K562 (cell line): ENCODE measurements around the gene CHGA. TPM values are rescaled to one million over a fixed set of nuclear protein-coding genes. Genes with fewer than 3 reads are reported as not detected.

Source experiments
- ATAC-seq: fragments of 200-7000 bp; cut with Tn5 transposase; 3 replicates; pipeline ENCODE4 v1.9.1; 2020; ENCODE audit warnings: moderate library complexity
- BruUV-seq: library from RNA; stranded (reverse); fragments of 400-500 nt; replicated peaks from 2 replicates; lab custom pipeline; 2021; lab: Mats Ljungman, UMichigan
- CTCF ChIA-PET: fragments of 300-600 bp; formaldehyde crosslinking; extraction: SDS; loops from one replicate; lab custom pipeline; 2021; ENCODE audit warnings: low intra/inter-chr PET ratio; lab: Yijun Ruan, JAX
- POLR2A ChIA-PET: fragments of 300-600, 350-650 bp; sonication (Branson Sonifier 250); formaldehyde crosslinking; extraction: SDS; loops from one replicate; lab custom pipeline; 2021; ENCODE audit warnings: antibody characterized with exemption, inconsistent platforms; lab: Yijun Ruan, JAX
- DNase-seq, 4 experiments: peaks; one replicate each; pipeline versions ENCODE4 v3.0.0 to v3.0.0-alpha.2; 2011 to 2018; ENCODE audit warnings: low spot score in 3 of 4, mixed read lengths in 3 of 4; ENCODE audit errors: extremely low read depth in 1 of 4
- FAIRE-seq: peaks from 2 replicates; lab custom pipeline; 2011; peaks lifted over from hg19 to GRCh38; lab: Jason Lieb, UNC
- H2AFZ ChIP-seq: 2 replicates; pipeline ENCODE4 v1.6.0; 2011; ENCODE audit warnings: low read depth, low read length, control low read depth, inconsistent platforms
- H3K27ac ChIP-seq: fragments of 200-600 bp; 3 replicates; pipeline ENCODE4 v1.8.0; 2011; ENCODE audit warnings: low read depth, mild to moderate bottlenecking, control low read depth, inconsistent platforms, low read length, moderate library complexity, mixed read lengths; ENCODE audit errors: extremely low read depth
- H3K27me3 ChIP-seq, 2 experiments: fragments of 300-600 bp in 1 of 2; 2 replicates in 1 of 2; 3 replicates in 1 of 2; pipeline versions ENCODE4 v1.6.0 to v1.8.0; 2011; ENCODE audit warnings: inconsistent platforms in 2 of 2, low read length in 2 of 2, mild to moderate bottlenecking in 1 of 2, mixed read lengths in 1 of 2, moderate library complexity in 1 of 2; ENCODE audit not compliant: control insufficient read depth in 2 of 2, insufficient read depth in 2 of 2
- H3K36me3 ChIP-seq: fragments of 300-600 bp; 3 replicates; pipeline ENCODE4 v1.8.0; 2011; ENCODE audit warnings: mild to moderate bottlenecking, low read length, inconsistent platforms; ENCODE audit not compliant: control insufficient read depth, insufficient read depth
- H3K4me1 ChIP-seq, 2 experiments: fragments of 200-600 bp in 1 of 2; replicated peaks in 1 of 2; 2 replicates in 1 of 2; 3 replicates in 1 of 2; pipeline versions ENCODE4 v1.5.1 to v1.8.0; 2011; ENCODE audit warnings: inconsistent platforms in 2 of 2, low read length in 2 of 2, mild to moderate bottlenecking in 1 of 2, mixed read lengths in 1 of 2, moderate library complexity in 1 of 2; ENCODE audit not compliant: control insufficient read depth in 2 of 2, insufficient read depth in 2 of 2
- H3K4me2 ChIP-seq: 2 replicates; pipeline ENCODE4 v1.6.1; 2011; ENCODE audit warnings: low read length, control low read depth, inconsistent platforms, mixed read lengths; ENCODE audit not compliant: insufficient read depth
- H3K4me3 ChIP-seq: fragments of 200-600 bp; sonication (generic), shearing (Covaris generic); 2 replicates; pipeline ENCODE4 v1.5.1; 2016; ENCODE audit warnings: control low read depth, inconsistent platforms
- H3K79me2 ChIP-seq: fragments of 200-600 bp; 3 replicates; pipeline ENCODE4 v1.8.0; 2011; ENCODE audit warnings: low read length, inconsistent platforms; ENCODE audit not compliant: control insufficient read depth, insufficient read depth
- H3K9ac ChIP-seq, 2 experiments: 2 replicates each; pipeline versions ENCODE4 v1.6.0 to v1.6.1; 2011; ENCODE audit warnings: low read depth in 2 of 2, low read length in 2 of 2, control low read depth in 1 of 2, inconsistent platforms in 1 of 2, mild to moderate bottlenecking in 1 of 2, mixed read lengths in 1 of 2; ENCODE audit not compliant: insufficient read depth in 1 of 2
- H3K9me1 ChIP-seq: one replicate; pipeline ENCODE4 v1.6.0; 2011; ENCODE audit warnings: inconsistent platforms, mild to moderate bottlenecking, low read length, moderate library complexity; ENCODE audit not compliant: control insufficient read depth, insufficient read depth
- H3K9me3 ChIP-seq: replicated peaks from 2 replicates; pipeline ENCODE4 v1.5.1; 2011; ENCODE audit warnings: low read depth, low read length, inconsistent platforms; ENCODE audit not compliant: control insufficient read depth, insufficient read depth
- H4K20me1 ChIP-seq: replicated peaks from 2 replicates; pipeline ENCODE4 v1.6.1; 2011; ENCODE audit warnings: low read length, inconsistent platforms, mixed read lengths; ENCODE audit not compliant: control insufficient read depth, insufficient read depth
- ATF3 ChIP-seq, 2 experiments: fragments of 450-650 bp in 1 of 2; sonication (generic) in 1 of 2; formaldehyde crosslinking in 1 of 2; IDR thresholded peaks in 1 of 2; conservative IDR thresholded peaks in 1 of 2; 2 replicates each; pipeline versions ENCODE4 v1.6.1 to v1.8.1; 2016 to 2023; ENCODE audit warnings: mild to moderate bottlenecking in 2 of 2, moderate library complexity in 2 of 2, inconsistent platforms in 1 of 2, missing genetic modification reagents in 1 of 2
- BRF2 ChIP-seq: IDR thresholded peaks from 3 replicates; pipeline ENCODE4 v1.6.1; 2011; ENCODE audit warnings: borderline replicate concordance, mild to moderate bottlenecking; ENCODE audit not compliant: insufficient read length, insufficient read depth
- E2F1 ChIP-seq: sonication (generic); formaldehyde crosslinking; IDR thresholded peaks from 2 replicates; pipeline ENCODE4 v1.8.1; 2023; ENCODE audit warnings: mild to moderate bottlenecking, missing genetic modification reagents, moderate library complexity
- EZH2 ChIP-seq: IDR thresholded peaks from 2 replicates; pipeline ENCODE4 v1.6.1; 2012; ENCODE audit warnings: low read depth, mild to moderate bottlenecking, inconsistent platforms, low read length, borderline replicate concordance
- FOS ChIP-seq: IDR thresholded peaks from 3 replicates; pipeline ENCODE4 v1.6.1; 2011; ENCODE audit not compliant: insufficient read length; ENCODE audit errors: extremely low read depth
- GATAD2A ChIP-seq: fragments of 450-650 bp; IDR thresholded peaks from 2 replicates; pipeline ENCODE4 v1.6.1; 2017
- HDAC1 ChIP-seq, 2 experiments: fragments of 450-650 bp; IDR thresholded peaks; 2 replicates each; pipeline ENCODE4 v1.6.1; 2016 to 2017; ENCODE audit warnings: inconsistent platforms in 1 of 2, mild to moderate bottlenecking in 1 of 2, moderate library complexity in 1 of 2
- HNRNPLL ChIP-seq: fragments of 200-400 bp; formaldehyde crosslinking; IDR thresholded peaks from 2 replicates; pipeline ENCODE4 v1.6.1; 2017; ENCODE audit warnings: low read length, low read depth, mild to moderate bottlenecking; ENCODE audit not compliant: poor library complexity, severe bottlenecking
- ID3 ChIP-seq, 2 experiments: fragments of 250-450 bp in 1 of 2; fragments of 450-650 bp in 1 of 2; sonication (Bioruptor Pico) in 1 of 2; IDR thresholded peaks; 2 replicates each; pipeline versions ENCODE4 v1.6.1 to v1.8.0; 2016 to 2021; ENCODE audit warnings: mild to moderate bottlenecking in 2 of 2, moderate library complexity in 2 of 2, missing compliant biosample characterization in 1 of 2, missing genetic modification characterization in 1 of 2
- MCM5 ChIP-seq: fragments of 450-650 bp; IDR thresholded peaks from 2 replicates; pipeline ENCODE4 v1.6.1; 2016; ENCODE audit warnings: low read depth
- MTF1 ChIP-seq: fragments of 250-450 bp; sonication (Bioruptor Pico); IDR thresholded peaks from 2 replicates; pipeline ENCODE4 v1.9.0; 2021; ENCODE audit warnings: moderate library complexity, mild to moderate bottlenecking, inconsistent platforms, borderline replicate concordance
- NCOA6 ChIP-seq: fragments of 450-650 bp; IDR thresholded peaks from 2 replicates; pipeline ENCODE4 v1.6.1; 2017; ENCODE audit warnings: mild to moderate bottlenecking
- POLR2H ChIP-seq: IDR thresholded peaks from 2 replicates; pipeline ENCODE4 v1.6.1; 2016; ENCODE audit warnings: missing genetic modification characterization, low read depth, mild to moderate bottlenecking, control low read depth, missing compliant biosample characterization, moderate library complexity
- RBFOX2 ChIP-seq: fragments of 200-400 bp; formaldehyde crosslinking; IDR thresholded peaks from 2 replicates; pipeline ENCODE4 v1.6.1; 2017; ENCODE audit warnings: low read depth, mild to moderate bottlenecking, low read length, moderate library complexity
- SNAPC5 ChIP-seq: fragments of 250-450 bp; sonication (Bioruptor Pico); IDR thresholded peaks from 2 replicates; pipeline ENCODE4 v1.8.0; 2021; ENCODE audit warnings: moderate library complexity, mild to moderate bottlenecking, inconsistent platforms
- TCF15 ChIP-seq: fragments of 250-450 bp; sonication (Bioruptor Pico); IDR thresholded peaks from 2 replicates; pipeline ENCODE4 v1.8.0; 2022; ENCODE audit warnings: moderate library complexity, mild to moderate bottlenecking, inconsistent platforms
- ZFP30 ChIP-seq: fragments of 250-450 bp; sonication (Bioruptor Pico); IDR thresholded peaks from 2 replicates; pipeline ENCODE4 v1.8.0; 2022; ENCODE audit warnings: moderate library complexity, mild to moderate bottlenecking, inconsistent platforms, borderline replicate concordance
- ZNF830 ChIP-seq: fragments of 250-450 bp; sonication (Bioruptor Pico); IDR thresholded peaks from 2 replicates; pipeline ENCODE4 v1.5.0; 2021; ENCODE audit warnings: mild to moderate bottlenecking
- WGBS: fragments of 100-300 bp; shearing (Covaris generic); methylation state at CpG from one replicate; pipeline ENCODE4 v1.1.6; 2016; ENCODE audit warnings: low coverage, mixed read lengths; ENCODE audit not compliant: insufficient coverage; ENCODE audit errors: missing lambda C conversion rate; 5-methylcytosine and 5-hydroxymethylcytosine counted together
- in situ Hi-C: fragments of 300-500 bp; cut with MboI; formaldehyde crosslinking; loops from 4 replicates; pipeline ENCODE4 v1.15.0; 2018; ENCODE audit warnings: inconsistent platforms, mixed read lengths
- intact Hi-C: fragments of 100-400 bp; cut with micrococcal nuclease; formaldehyde crosslinking; loops from 2 replicates; pipeline ENCODE4 v1.14.2; 2022
- polyA plus RNA-seq, 8 experiments: library from polyadenylated mRNA; depleted of rRNA in 4 of 8; stranded (reverse) in 5 of 8; unstranded in 3 of 8; fragments of >200 nt; fragmentation: Nextera tagmentation in 2 of 8; fragmentation: Illumina TruSeq in 1 of 8; extraction: Ambion mirVana in 2 of 8; extraction: Trizol in 1 of 8; gene quantifications; 2 replicates each; pipeline versions ENCODE4 v1.2.1 to v1.2.3, GENCODE V29; 2011 to 2014; ENCODE audit warnings: inconsistent platforms in 1 of 8, missing spikeins in 1 of 8
- total RNA-seq, 7 experiments: library from RNA; depleted of rRNA in 6 of 7; stranded (reverse); fragments of >200 nt in 6 of 7; fragmentation: Illumina TruSeq in 2 of 7; extraction: Trizol in 2 of 7; gene quantifications; 2 replicates each; pipeline versions ENCODE4 v1.2.1 to v1.2.3, GENCODE V29; 2011 to 2021; ENCODE audit warnings: low replicate concordance in 1 of 7

The CHGA gene
- total and polyA plus RNA-seq, 9 of the 15 experiments (the other 6 are each of a cell fraction or from before 2014, with no cell fraction given), result not detected

DNA sequence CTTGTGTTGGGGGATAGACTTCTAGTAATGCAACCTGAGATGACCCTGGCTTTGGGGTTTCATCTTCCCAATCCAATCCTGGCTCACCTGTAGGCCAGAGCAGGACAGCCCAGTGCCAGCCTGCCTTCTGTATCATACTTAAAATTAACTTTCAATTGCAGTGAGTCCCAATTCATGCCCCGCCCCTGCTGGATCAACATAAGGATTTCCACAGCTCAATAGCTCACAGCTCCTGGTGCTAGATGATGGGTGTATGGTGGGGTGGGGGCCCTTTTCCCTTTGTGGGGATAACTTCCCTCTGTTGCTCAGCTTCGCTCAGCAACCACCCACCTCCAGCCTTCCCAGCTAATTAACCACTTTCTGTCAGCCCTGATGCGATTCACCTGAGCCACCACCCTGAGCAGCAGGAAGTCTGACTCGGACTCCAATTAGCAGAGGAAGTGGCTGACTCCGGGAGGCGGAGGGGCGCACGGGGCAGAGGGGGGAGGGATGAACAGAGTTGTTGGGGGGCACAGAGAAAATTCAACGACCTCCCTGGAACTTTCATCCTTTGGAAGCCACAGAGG is 24.3 kb upstream of the CHGA start:
- Histone ChIP-seq H3K27me3 (peaks cover 7 to 32% of the 10 kb centered on the region in 2 experiments), H3K36me3 (no peaks in the 10 kb centered on the region), H3K9me1 (no peaks in the 10 kb centered on the region), H3K9ac (no peak overlapping the region), H3K4me2 (no peak overlapping the region), H4K20me1 (no peaks in the 10 kb centered on the region), H2AFZ (no peak overlapping the region), H3K27ac (no peak overlapping the region), H3K9me3 (no peaks in the 10 kb centered on the region), H3K79me2 (no peaks in the 10 kb centered on the region), H3K4me3 (no peak overlapping the region), H3K4me1 (no peaks in the 10 kb centered on the region)
- in situ Hi-C loops (no loop called here), intact Hi-C loops (no loop called here)
- no peak for FAIRE-seq
- BruUV-seq, result no TSS peak
- CTCF ChIA-PET, result no interaction called here
- ATAC-seq, result no peak
- DNase-seq, result no peak
- 2% methylated on average over 7 of the region's 9 CpGs for WGBS
- POLR2A ChIA-PET, result interaction anchor here (1.1 kb wide), 1 partner anchor 18 kb away, joined by 3 read pairs; no protein-coding TSS in a partner anchor
- no peak for TF ChIP-seq ID3 (CRISPR knock-in tag; IDR thresholded peaks at IDR 0.05)
- TF ChIP-seq ID3 (tag; IDR thresholded peaks at IDR 0.05), result no peak
- TF ChIP-seq RBFOX2, result no peak
- no peak for TF ChIP-seq FOS
- TF ChIP-seq ZNF830 (CRISPR knock-in tag), result no peak
- no peak for TF ChIP-seq MCM5
- TF ChIP-seq GATAD2A, result no peak
- TF ChIP-seq TCF15 (CRISPR knock-in tag), result no peak
- no peak for TF ChIP-seq ATF3 (IDR thresholded peaks at IDR 0.05)
- TF ChIP-seq ATF3 (CRISPR knock-in tag; conservative IDR thresholded peaks at IDR 0.05), result no peak
- no peak for TF ChIP-seq HDAC1 (IDR thresholded peaks at IDR 0.05)
- no peak for TF ChIP-seq POLR2H (tag)
- no peak for TF ChIP-seq NCOA6
- no peak for TF ChIP-seq E2F1 (CRISPR knock-in tag)
- TF ChIP-seq SNAPC5 (CRISPR knock-in tag), result no peak
- TF ChIP-seq ZFP30 (CRISPR knock-in tag), result no peak
- no peak for TF ChIP-seq BRF2
- no peak for TF ChIP-seq HNRNPLL
- no peak for TF ChIP-seq MTF1 (CRISPR knock-in tag)
- TF ChIP-seq EZH2, result no peak
